ENCODE data around the gene PWWP2B. TPM values are rescaled to one million over a fixed set of nuclear protein-coding genes. Genes with fewer than 3 reads are reported as not detected.

The PWWP2B gene
- total and polyA plus RNA-seq, 2 experiments from 2014 or later, result 0.66 to 5.8 TPM

DNA sequence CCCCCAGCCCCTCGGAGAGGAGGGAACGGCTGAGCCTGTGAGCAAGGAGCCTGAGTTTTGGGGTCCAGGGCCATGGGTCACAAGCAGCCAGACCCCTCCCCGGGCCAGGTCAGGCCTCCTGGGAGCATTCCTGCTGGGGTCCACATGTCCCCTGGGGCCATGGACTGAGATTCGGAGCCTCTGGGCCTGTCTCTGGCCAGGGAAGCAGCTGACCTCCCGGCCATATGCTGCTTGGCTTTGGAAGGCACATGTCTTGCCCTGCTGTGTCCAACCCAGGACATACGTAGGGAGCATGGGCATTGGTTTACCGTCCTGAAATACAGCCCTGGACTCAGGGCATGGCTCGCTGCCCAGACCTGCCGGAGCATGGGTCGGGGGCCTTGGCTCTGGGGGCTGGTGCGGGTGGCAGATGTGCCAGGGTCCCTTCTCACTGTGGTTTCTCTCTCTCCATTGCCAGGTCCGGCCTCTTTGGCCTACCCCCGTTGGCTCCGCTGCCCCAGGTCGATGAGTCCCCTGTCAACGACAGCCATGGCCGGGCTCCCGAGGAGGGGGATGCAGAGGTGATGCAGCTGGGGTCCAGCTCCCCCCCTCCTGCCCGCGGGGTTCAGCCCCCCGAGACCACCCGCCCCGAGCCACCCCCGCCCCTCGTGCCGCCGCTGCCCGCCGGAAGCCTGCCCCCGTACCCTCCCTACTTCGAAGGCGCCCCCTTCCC is 7.3 kb downstream of the PWWP2B start:
- no peaks in the 10 kb centered on the region for H3K9me3 ChIP-seq (ENCODE audit: low read depth)
- WGBS, 2 experiments (ENCODE audit: low coverage in 1 of 2, low lambda C conversion rate in 2 of 2, missing lambda C conversion rate in 2 of 2), result 87 to 89% methylated on average over 21 to 30 of the region's 32 CpGs

DNA sequence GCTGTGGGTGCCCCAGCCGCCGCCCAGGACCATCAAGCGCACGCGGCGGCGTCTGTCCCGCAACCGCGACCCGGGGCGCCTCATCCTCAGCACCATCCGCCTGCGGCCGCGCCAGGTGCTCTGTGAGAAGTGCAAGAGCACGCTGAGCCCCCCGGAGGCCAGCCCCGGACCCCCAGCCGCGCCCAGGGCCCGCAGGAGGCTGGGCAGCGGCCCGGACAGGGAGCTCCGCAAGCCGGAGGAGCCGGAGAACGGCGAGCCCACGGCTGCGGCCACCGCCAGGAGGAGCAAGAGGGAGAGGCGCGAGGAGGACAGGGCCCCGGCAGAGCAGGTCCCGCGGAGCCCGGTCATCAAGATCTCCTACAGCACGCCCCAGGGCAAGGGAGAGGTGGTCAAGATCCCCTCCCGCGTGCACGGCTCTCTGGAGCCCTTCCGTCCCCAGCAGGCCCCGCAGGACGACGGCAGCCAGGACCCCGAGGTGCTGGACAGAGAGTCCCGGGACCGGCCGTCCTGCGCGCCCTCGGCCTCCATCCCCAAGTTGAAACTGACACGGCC is 8.0 kb downstream of the PWWP2B start:
- no peak for TF ChIP-seq EZH2 (IDR thresholded peaks at IDR 0.05; ENCODE audit: insufficient read depth, poor library complexity, severe bottlenecking)
- TF ChIP-seq EZH2phosphoT487 (IDR thresholded peaks at IDR 0.05; ENCODE audit: insufficient read depth, low read depth), result no peak
- Histone ChIP-seq H3K27ac (no peak overlapping the region), H3F3A (ENCODE audit: insufficient read depth) (no peaks in the 10 kb centered on the region), H3K9me3 (ENCODE audit: low read depth) (no peaks in the 10 kb centered on the region), H2AFZ (no peak overlapping the region), H4K20me1 (ENCODE audit: insufficient read depth) (no peaks in the 10 kb centered on the region), H3K9me2 (ENCODE audit: insufficient read depth) (no peaks in the 10 kb centered on the region), H3K9ac (no peak overlapping the region), H3K27me3 (replicated peaks; ENCODE audit: insufficient read depth) (no peaks in the 10 kb centered on the region), H3K36me3 (ENCODE audit: low read depth) (no peaks in the 10 kb centered on the region), H3K4me1 (ENCODE audit: insufficient read depth) (no peaks in the 10 kb centered on the region), H3K4me3 (no peak overlapping the region), H3K4me2 (ENCODE audit: unreplicated experiment) (no peak overlapping the region), H3K79me2 (ENCODE audit: insufficient read depth) (no peaks in the 10 kb centered on the region)
- in situ Hi-C loops (cut with MboI), result no loop called here
- DNase-seq, result no peak
- WGBS, 2 experiments (ENCODE audit: low coverage in 1 of 2, low lambda C conversion rate in 2 of 2, missing lambda C conversion rate in 2 of 2), result 95 to 98% methylated on average over 49 to 54 of the region's 54 CpGs

More for the DNA sequence above, 7.3 kb downstream of the PWWP2B start:
- Histone ChIP-seq H3K9ac (no peak overlapping the region), H3K27me3 (replicated peaks; ENCODE audit: insufficient read depth) (no peaks in the 10 kb centered on the region), H3K4me1 (ENCODE audit: insufficient read depth) (no peaks in the 10 kb centered on the region), H2AFZ (no peak overlapping the region), H4K20me1 (ENCODE audit: insufficient read depth) (no peaks in the 10 kb centered on the region), H3K9me2 (ENCODE audit: insufficient read depth) (no peaks in the 10 kb centered on the region), H3F3A (ENCODE audit: insufficient read depth) (no peaks in the 10 kb centered on the region), H3K36me3 (ENCODE audit: low read depth) (no peaks in the 10 kb centered on the region), H3K4me3 (no peak overlapping the region), H3K27ac (no peak overlapping the region), H3K4me2 (ENCODE audit: unreplicated experiment) (no peak overlapping the region), H3K79me2 (ENCODE audit: insufficient read depth) (no peaks in the 10 kb centered on the region)
- in situ Hi-C loops (cut with MboI), result no loop called here
- TF ChIP-seq EZH2 (IDR thresholded peaks at IDR 0.05; ENCODE audit: insufficient read depth, poor library complexity, severe bottlenecking) (no peak), EZH2phosphoT487 (IDR thresholded peaks at IDR 0.05; ENCODE audit: insufficient read depth, low read depth) (no peak)
- DNase-seq, result no peak

DNA sequence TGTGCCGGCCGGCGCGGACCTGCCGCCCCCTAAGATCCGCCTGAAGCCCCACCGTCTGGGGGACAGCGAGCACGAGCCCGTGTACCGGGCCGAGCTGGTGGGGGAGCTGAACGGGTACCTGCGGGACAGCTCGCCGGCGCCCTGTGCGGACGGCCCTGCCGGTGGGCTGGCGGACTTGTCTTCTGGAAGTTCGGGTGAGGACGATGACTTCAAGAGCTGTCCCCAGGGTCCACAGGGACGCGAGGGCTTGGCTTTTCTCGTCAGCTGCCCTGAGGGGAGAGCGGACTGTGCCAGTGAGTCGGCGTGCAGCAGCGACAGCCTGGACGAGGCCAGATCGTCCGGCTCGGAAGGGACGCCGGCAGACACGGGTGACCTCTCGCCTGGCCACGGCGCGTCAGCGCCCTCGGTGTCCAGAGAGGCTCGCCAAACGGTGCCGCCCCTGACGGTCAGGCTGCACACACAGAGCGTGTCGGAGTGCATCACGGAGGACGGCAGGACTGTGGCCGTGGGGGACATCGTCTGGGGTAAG is 8.5 kb downstream of the PWWP2B start:
- in situ Hi-C loops (cut with MboI), result no loop called here
- Histone ChIP-seq H3K27me3 (replicated peaks; ENCODE audit: insufficient read depth) (no peaks in the 10 kb centered on the region), H3K79me2 (ENCODE audit: insufficient read depth) (no peaks in the 10 kb centered on the region), H3K4me2 (ENCODE audit: unreplicated experiment) (no peak overlapping the region), H3F3A (ENCODE audit: insufficient read depth) (no peaks in the 10 kb centered on the region), H3K27ac (no peak overlapping the region), H3K9ac (no peak overlapping the region), H4K20me1 (ENCODE audit: insufficient read depth) (no peaks in the 10 kb centered on the region), H3K4me3 (no peak overlapping the region), H3K9me3 (ENCODE audit: low read depth) (no peaks in the 10 kb centered on the region), H3K4me1 (ENCODE audit: insufficient read depth) (no peaks in the 10 kb centered on the region), H2AFZ (no peak overlapping the region), H3K36me3 (ENCODE audit: low read depth) (no peaks in the 10 kb centered on the region), H3K9me2 (ENCODE audit: insufficient read depth) (no peaks in the 10 kb centered on the region)
- TF ChIP-seq EZH2phosphoT487 (IDR thresholded peaks at IDR 0.05; ENCODE audit: insufficient read depth, low read depth) (no peak), EZH2 (IDR thresholded peaks at IDR 0.05; ENCODE audit: insufficient read depth, poor library complexity, severe bottlenecking) (no peak)
- no peak for DNase-seq
- WGBS, 2 experiments (ENCODE audit: low coverage in 1 of 2, low lambda C conversion rate in 2 of 2, missing lambda C conversion rate in 2 of 2), result 96% methylated on average over 47 to 53 of the region's 53 CpGs

DNA sequence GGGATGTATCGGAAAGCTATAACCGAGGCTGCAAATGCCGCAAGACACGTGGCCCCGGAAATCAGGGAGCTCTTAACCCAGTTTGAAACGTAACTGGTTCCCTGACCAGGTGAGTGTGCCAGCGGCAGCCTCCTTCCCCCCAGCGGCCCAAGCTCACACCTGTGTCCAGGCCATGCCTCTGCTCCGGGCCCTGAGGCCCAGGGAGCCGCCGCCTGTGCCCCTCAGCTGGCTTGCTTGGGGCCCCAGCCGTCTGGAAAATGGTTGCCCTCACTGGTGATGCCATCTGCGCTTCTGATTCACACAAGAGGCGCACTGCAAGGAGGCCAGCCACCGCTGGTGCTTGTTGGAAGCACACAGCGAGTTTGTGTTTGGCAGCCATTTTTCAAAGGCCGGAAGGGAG is 9.2 kb downstream of the PWWP2B start:
- no peak overlapping the region for H3K9ac ChIP-seq
- DNase-seq, result no peak
- TF ChIP-seq EZH2phosphoT487 (IDR thresholded peaks at IDR 0.05; ENCODE audit: insufficient read depth, low read depth) (no peak), EZH2 (IDR thresholded peaks at IDR 0.05; ENCODE audit: insufficient read depth, poor library complexity, severe bottlenecking) (no peak)
- WGBS, 2 experiments (ENCODE audit: low coverage in 1 of 2, low lambda C conversion rate in 2 of 2, missing lambda C conversion rate in 2 of 2), result 93 to 94% methylated on average over 17 of the region's 17 CpGs
- H4K20me1 ChIP-seq (ENCODE audit: insufficient read depth), result no peaks in the 10 kb centered on the region
- no peak overlapping the region for H3K4me2 ChIP-seq (ENCODE audit: unreplicated experiment)
- H3K27ac ChIP-seq, result no peak overlapping the region
- H3F3A ChIP-seq (ENCODE audit: insufficient read depth), result no peaks in the 10 kb centered on the region
- H3K9me2 ChIP-seq (ENCODE audit: insufficient read depth), result no peaks in the 10 kb centered on the region
- no peaks in the 10 kb centered on the region for H3K9me3 ChIP-seq (ENCODE audit: low read depth)
- H3K4me1 ChIP-seq (ENCODE audit: insufficient read depth), result no peaks in the 10 kb centered on the region
- no peaks in the 10 kb centered on the region for H3K36me3 ChIP-seq (ENCODE audit: low read depth)
- no peak overlapping the region for H2AFZ ChIP-seq
- H3K79me2 ChIP-seq (ENCODE audit: insufficient read depth), result no peaks in the 10 kb centered on the region
- H3K27me3 ChIP-seq (replicated peaks; ENCODE audit: insufficient read depth), result no peaks in the 10 kb centered on the region
- H3K4me3 ChIP-seq, result no peak overlapping the region
- in situ Hi-C loops (cut with MboI), result no loop called here
